IMR-90 (cell line): ENCODE results near the gene KAZN.

Experiments used
- BHLHE40 ChIP-seq: fragments of 150-350 bp; IDR thresholded peaks from 2 replicates; pipeline ENCODE4 v1.6.1; 2016; ENCODE audit warnings: mild to moderate bottlenecking, low read depth, low read length
- CEBPB ChIP-seq: IDR thresholded peaks from 2 replicates; pipeline ENCODE4 v1.6.1; 2012; ENCODE audit warnings: low read depth, low read length, improper control_type of control experiment
- CHD1 ChIP-seq: IDR thresholded peaks from 2 replicates; pipeline ENCODE4 v1.6.1; 2012; ENCODE audit warnings: low read depth, low read length, improper control_type of control experiment
- FOS ChIP-seq: fragments of 150-350 bp; IDR thresholded peaks from 2 replicates; pipeline ENCODE4 v1.6.1; 2016; ENCODE audit warnings: low read depth, low read length
- MAZ ChIP-seq: IDR thresholded peaks from 2 replicates; pipeline ENCODE4 v1.6.1; 2012; ENCODE audit warnings: low read depth, mild to moderate bottlenecking, low read length, improper control_type of control experiment, moderate library complexity, borderline replicate concordance
- MXI1 ChIP-seq: IDR thresholded peaks from 2 replicates; pipeline ENCODE4 v1.6.1; 2012; ENCODE audit warnings: low read depth, mild to moderate bottlenecking, low read length, moderate library complexity, borderline replicate concordance
- POLR2A ChIP-seq: IDR thresholded peaks from 2 replicates; pipeline ENCODE4 v1.6.1; 2012; ENCODE audit warnings: mild to moderate bottlenecking, low read depth, low read length
- RAD21 ChIP-seq: IDR thresholded peaks from 2 replicates; pipeline ENCODE4 v1.6.1; 2012; ENCODE audit warnings: low read length, improper control_type of control experiment
- RCOR1 ChIP-seq: IDR thresholded peaks from 2 replicates; pipeline ENCODE4 v1.6.1; 2012; ENCODE audit warnings: mild to moderate bottlenecking, low read length, improper control_type of control experiment; ENCODE audit not compliant: insufficient replicate concordance
- RFX5 ChIP-seq: IDR thresholded peaks from 2 replicates; pipeline ENCODE4 v1.8.0; 2012; ENCODE audit warnings: low read depth, mild to moderate bottlenecking, low read length, moderate library complexity
- SMC3 ChIP-seq: fragments of 150-350 bp; IDR thresholded peaks from 2 replicates; pipeline ENCODE4 v1.6.1; 2016; ENCODE audit warnings: low read depth, mild to moderate bottlenecking, antibody characterized with exemption, low read length, moderate library complexity
- TF ChIP-seq, protein P1 (sequence below): conservative IDR thresholded peaks from 2 replicates; pipeline ENCODE4 v1.5.1; 2012; ENCODE audit warnings: mild to moderate bottlenecking, low read depth, low read length, improper control_type of control experiment
- TF ChIP-seq, protein P2 (sequence below): fragments of 150-350 bp; IDR thresholded peaks from 2 replicates; pipeline ENCODE4 v1.6.1; 2016; ENCODE audit warnings: low read depth, mild to moderate bottlenecking, low read length, moderate library complexity, borderline replicate concordance
- TF ChIP-seq, protein P3 (sequence below): fragments of 150-350 bp; IDR thresholded peaks from 2 replicates; pipeline ENCODE4 v1.6.1; 2017; ENCODE audit warnings: mild to moderate bottlenecking, antibody characterized with exemption, low read length, low read depth

GRCh38 chr1:15068152-15068551, 469.7 kb downstream of the KAZN start:
- TF ChIP-seq MXI1: no peak
- TF ChIP-seq, protein P1, sequence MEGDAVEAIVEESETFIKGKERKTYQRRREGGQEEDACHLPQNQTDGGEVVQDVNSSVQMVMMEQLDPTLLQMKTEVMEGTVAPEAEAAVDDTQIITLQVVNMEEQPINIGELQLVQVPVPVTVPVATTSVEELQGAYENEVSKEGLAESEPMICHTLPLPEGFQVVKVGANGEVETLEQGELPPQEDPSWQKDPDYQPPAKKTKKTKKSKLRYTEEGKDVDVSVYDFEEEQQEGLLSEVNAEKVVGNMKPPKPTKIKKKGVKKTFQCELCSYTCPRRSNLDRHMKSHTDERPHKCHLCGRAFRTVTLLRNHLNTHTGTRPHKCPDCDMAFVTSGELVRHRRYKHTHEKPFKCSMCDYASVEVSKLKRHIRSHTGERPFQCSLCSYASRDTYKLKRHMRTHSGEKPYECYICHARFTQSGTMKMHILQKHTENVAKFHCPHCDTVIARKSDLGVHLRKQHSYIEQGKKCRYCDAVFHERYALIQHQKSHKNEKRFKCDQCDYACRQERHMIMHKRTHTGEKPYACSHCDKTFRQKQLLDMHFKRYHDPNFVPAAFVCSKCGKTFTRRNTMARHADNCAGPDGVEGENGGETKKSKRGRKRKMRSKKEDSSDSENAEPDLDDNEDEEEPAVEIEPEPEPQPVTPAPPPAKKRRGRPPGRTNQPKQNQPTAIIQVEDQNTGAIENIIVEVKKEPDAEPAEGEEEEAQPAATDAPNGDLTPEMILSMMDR: no peak
- TF ChIP-seq RFX5: no peak
- TF ChIP-seq CEBPB: no peak
- TF ChIP-seq POLR2A: no peak
- TF ChIP-seq, protein P2, sequence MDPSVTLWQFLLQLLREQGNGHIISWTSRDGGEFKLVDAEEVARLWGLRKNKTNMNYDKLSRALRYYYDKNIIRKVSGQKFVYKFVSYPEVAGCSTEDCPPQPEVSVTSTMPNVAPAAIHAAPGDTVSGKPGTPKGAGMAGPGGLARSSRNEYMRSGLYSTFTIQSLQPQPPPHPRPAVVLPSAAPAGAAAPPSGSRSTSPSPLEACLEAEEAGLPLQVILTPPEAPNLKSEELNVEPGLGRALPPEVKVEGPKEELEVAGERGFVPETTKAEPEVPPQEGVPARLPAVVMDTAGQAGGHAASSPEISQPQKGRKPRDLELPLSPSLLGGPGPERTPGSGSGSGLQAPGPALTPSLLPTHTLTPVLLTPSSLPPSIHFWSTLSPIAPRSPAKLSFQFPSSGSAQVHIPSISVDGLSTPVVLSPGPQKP: no peak
- TF ChIP-seq SMC3: no peak
- TF ChIP-seq RCOR1: no peak
- no peak for TF ChIP-seq FOS
- TF ChIP-seq, protein P3, sequence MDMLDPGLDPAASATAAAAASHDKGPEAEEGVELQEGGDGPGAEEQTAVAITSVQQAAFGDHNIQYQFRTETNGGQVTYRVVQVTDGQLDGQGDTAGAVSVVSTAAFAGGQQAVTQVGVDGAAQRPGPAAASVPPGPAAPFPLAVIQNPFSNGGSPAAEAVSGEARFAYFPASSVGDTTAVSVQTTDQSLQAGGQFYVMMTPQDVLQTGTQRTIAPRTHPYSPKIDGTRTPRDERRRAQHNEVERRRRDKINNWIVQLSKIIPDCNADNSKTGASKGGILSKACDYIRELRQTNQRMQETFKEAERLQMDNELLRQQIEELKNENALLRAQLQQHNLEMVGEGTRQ: no peak
- no peak for TF ChIP-seq CHD1
- no peak for TF ChIP-seq BHLHE40
- TF ChIP-seq RAD21: no peak
- no peak for TF ChIP-seq MAZ
